ENCODE data around the gene RASGRP2.

RASGRP2 gene

DNA sequence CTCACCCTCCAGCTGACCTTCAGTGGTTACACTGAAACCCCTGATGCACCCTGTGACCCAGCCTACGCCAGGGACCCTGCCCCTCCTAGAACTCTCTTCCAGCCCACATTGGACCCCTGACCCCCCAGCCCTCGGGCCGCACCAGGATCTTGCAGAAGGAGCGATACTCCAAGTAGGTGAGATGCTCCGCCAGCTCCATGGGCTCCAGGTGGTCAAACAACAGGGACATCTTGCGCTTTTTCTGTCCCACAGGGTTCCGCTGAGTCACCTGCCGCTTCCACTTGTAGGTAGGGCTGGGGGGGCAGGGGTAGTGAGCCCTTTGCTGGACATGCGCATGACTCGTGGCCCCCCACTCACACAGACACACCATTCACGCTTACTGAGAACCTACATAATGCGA lies 4.1 kb downstream of the RASGRP2 start:
- ATAC-seq, result no peak

DNA sequence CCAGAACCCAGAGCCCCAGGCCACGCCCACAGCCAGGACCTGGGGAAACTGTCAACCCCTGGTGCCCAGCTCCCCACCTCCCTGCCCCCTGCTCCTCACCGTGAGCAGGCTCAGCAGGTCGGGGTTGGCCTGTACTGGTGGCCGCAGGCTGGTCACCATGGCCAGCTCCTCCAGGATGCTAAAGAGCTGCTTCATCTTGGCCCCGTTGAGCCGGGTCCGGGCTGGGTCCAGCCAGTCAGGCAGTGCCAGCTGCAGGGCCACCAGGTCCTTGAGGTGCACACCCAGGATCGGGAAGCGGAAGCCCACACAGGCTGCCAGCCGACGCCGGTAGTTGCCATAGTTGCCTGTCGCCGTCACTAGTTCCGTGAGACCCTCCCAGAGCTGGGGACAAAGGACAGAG lies 7.3 kb downstream of the RASGRP2 start:
- ATAC-seq, result no peak

DNA sequence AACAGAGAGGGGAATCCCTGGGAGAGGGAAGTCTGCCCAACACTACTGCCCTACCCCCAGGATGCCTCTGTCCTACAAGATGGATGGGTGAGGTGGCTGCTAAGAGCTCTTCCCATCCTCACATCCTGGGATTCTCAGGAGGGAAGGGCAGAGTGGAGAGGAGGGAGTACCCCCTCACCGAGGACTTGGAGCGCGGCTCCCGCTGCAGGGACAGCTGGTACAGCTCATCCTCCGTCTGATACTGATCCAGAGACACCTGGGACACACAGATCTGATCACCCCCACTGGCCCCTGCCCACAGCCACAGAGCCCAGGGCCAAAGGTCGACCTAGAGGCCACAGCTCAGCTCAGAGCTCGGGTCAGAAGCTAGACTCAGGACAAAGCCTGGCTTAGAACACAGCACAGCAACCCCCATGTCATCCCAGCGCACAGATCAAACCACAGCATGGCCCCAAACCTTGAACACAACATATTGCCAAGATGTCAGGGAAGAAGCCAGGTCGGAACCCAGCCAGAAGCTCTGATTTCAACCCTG lies 8.2 kb downstream of the RASGRP2 start:
- no peak for ATAC-seq

DNA sequence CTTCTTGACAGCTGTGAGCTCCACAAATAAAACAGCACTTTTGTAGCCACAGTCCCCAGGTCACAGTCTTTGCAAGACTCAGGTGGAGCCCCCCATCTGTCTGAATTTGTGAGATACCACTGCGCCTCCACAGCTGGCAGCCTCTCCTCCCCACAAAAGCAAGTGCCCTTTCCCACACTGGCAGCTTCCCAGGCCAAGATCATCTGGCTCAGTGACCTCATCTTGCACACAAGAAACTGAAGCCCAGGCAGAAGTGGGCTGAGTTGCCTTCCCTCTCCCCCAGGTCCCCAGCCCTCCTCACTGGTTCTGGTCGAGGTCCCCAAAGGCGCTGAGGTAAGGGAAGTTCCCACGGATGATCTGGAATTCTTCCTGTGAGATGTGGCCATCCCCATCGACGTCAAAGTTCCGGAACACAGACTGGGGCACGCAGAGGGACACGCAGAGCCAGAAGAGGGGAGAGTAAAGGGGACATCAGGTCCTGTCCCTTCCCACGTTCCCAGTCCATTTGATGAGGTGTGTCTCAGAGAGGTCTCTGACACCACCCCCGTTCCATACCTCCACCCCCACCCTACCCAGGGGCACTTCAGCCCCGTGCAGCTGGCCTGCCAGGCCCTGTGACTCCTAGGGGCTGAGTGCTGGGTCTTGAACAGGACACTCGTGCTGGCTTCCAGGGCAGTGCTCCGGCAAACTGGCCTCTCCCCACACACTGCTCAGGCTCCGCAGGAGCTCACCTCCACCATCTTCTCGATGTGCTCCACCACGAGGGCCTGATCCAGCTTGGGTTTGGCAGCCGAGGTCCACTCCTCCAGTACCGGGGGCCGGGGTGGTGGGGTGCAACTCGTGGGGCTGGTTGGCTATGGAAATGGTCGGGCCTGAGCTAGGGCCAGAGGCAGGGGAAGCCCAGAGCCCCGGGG lies 8.9 kb downstream of the RASGRP2 start:
- no peak for ATAC-seq

DNA sequence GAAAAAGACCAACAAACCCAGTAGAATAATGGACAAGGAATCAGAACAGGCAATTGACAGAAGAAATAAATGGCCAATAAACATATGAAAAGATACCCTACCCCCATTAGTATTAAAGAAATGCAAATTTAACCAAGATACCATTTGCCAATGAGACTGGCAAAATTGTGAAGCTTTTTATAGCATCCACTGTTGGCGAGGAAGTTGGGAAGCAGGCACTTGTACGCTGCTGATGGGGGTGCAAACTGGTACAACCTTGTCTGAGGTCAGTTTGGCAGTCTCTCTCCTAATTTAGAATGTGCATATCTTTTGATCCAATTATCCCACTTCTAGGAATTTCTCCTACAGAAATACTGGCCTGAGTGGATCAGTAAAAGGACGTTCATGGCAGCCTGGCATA lies 12.3 kb downstream of the RASGRP2 start:
- no peak for ATAC-seq

DNA sequence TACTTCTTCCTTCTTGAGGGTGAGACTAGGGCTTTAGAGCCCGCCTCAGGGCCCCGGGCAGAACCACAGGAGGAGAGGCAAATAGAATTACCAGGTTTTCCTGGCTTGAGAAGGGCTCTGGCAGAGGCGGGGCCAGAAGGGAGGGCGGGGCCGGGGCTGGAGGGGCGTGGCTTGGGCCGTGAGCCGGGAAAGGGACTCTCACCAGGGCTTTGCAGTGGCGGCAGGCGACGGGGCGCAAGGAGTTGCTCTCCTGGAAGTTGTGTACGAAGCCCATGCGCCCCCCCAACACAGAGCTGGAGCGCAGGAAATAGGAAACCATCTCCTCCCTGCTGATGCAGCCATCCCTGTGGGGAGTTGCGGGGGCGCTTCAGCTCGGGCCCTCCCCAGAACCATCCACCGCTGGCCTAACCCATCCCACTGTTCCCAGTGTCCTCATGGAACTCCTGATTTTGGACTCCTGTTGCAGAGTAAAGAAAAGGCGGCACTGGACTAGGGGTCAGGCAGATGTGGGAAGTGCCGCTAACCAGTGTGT lies 14.0 kb downstream of the RASGRP2 start:
- ATAC-seq, result no peak

DNA sequence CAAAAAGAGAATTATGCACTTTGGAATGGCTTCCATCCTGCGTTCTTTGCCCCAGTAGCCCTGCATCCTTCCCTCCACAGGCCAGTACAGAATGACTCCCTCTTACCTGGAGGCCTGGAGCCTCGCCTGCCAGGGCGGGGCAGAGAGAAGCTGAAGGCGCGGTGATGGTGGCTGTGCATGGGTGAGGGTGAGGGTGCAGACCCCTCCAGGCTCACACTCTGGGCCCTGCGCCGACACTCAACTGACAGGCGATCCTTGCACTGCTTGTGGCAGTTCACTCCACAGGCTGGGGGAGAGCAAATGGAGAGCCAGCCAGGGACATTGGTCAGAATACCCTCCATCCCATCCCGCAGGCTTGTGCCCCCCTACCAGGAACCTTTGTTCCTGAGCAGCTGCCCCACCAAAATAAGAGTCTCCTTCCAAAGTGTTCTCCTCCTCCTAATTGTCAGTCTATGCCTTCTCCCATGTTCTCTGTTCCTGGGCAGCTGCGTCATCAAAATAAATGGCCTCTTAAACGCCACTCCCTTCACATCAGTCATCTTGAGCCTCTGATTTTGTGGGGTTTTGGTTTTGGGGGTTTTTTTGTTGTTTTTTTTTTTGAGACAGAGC lies 15.1 kb downstream of the RASGRP2 start:
- no peak for ATAC-seq

DNA sequence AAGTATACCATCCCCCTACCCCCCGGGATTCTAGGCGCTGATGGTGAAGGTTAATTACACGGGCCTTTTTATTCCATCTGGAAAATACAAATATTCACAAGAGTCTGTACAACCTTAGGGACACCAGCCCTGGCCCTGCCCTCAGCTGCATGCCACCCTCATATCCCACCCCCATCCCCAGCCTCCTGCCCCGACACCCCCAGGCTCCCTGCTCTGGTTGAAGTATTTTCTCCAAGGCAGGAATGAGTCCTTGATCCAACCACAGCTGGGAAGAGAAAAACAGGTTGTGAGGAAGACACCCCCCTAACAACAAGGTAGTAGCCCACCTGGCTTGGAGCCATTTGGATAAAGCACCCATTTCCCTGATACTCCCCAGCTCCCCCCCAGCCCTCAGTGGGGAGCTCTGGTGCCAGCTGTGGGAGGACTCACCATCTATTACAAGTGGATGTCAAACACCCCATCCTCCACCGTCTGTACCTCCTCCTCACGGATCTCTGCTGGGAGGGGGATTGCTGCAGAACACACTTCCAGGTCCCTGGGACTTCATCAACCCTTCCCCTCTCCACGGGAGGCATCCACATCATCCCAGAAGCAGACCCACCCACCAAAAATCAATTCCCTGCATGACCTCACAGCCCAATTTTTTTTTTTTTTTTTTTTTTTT lies 16.9 kb downstream of the RASGRP2 start:
- no peak for ATAC-seq

DNA sequence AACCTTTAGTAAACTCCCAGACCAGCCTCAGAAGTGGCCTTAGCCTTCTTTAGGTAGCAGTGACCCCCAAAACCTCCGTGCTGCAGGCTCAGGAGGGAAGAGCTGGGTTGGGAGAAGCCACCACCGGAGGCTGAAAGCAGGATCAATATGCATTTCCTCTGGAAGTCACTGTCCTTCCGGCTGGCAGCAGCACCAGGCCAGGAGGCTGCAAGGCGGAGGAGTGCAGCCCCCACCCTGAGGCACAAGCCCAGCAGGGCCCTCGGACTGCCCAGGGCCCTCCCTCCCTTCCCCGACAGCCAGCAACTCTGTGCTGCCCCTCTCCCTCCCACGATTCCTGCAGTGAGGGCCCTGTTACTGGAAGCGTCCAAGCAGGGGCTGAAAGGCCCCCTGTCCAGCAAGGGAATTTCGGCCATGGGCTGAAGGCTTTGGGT lies 17.7 kb downstream of the RASGRP2 start:
- ATAC-seq, result no peak

DNA sequence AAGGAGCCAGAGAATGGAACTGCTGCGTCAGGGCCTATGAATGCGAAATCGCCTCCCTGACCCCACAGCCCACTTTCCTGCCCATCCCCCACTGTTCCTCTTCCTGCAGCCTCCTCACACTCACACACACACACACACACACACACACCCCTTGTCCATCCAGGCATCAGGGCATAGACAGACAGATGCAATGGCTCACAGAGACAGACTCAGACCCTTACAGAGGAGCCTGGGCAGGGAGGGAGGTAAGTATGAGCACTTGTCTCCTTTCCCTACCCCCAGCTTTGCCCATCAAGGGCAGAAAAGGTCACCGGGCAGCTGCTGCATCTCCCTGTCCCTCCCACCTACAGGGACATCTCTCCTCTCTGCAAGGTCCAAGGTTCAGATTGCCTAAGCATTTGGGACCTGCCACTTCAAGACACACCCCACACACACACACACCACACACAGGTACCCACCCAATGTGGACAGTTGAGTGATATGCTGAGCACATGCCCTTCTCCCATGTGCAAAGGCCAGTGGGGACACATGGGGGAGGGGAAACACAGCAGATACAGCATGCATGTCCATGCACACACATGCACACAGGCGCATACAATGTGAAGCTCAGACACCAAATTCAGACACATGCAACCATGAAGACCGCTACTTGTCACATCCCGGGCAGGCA lies 18.9 kb downstream of the RASGRP2 start:
- no peak for ATAC-seq

DNA sequence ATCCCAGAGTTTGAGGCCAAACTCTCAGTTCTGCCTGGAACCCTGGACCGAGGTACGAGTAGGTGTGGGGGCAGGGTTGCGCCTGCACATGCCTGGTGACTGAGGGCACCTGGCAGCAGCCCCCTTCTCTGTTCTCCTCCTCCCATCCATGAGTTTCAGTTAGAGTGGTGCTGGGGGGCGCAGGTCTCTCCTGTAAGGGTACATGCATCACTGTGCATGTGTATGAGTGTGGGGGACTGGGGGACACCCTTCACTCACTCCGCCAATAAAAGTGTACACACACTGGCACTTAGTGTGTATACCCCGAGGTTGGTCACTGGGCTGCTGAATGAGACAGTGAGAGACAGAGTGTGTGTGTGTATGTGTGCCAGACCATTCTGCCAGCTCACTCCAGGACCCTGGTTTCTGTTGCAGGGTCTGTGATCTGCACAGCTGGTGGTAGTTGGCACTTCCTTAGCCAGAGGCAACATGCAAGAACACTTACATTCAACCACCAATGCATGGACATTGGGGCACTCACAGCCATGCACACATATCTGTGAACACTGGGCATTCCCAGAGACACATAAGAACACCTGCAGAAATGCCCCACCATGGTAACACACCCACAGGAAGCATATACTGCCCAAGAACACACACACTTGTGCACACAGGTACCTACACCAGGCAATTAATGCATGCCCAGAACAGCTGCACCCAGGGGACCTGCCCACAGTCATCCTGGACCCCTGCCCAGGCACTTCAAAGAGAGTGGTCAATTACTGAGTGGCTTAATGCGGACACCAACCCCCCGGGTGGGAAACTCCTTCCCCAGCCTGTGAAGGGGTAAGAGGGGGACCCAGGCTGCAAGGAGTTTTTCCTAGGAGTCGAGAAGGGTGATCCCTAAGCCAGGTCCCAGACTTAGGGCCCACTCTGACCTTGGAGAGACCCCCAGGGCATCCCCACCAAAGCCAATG lies 19.8 kb downstream of the RASGRP2 start:
- ATAC-seq, result no peak

DNA sequence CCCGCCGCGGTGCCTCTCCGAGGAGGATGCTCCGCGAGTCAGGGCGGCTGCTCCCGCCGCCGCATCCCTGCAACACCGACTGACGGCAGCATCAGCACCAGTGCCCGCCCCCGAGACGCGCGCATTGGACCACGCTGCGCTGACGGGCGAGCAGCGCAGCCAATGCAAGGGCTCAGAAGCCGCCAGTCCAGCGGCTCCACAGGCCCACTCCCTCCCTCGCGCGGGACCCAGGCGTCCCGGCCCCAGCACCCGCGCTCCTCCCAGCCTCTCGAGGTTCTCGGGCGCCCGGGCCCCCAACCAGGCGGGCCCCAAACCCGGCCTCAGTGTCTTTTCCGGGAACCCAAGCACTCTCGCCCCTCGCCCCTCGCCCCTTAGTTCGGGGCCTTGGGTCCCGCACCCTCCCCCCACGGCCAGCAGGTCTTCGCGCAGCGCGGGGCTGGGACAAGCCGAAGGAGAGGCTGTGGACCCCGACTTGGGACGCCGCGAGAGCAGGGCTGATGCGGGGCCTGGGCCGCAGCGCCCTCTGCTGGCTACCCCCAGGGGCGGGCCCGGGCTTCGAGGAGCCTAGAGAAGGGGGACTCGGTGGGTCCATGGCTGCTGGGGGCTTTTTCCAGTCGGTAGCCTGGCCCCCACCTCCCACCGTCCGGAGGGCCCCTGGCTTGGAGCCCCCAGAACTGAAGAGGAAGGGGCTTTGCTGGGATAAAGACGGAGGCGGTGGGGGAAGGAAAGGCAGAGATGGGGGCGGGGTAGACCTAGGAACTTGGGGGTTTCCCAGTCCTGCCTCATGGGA lies 20.6 kb downstream of the RASGRP2 start, which contains the start of gene NRXN2:
Gene NRXN2 (minus strand): TSS at position 81 of the 790 bp plus-strand sequence. CDS start 9,498 bp downstream, outside the sequence.
- peak; percentile 98 to 99 for ATAC-seq

DNA sequence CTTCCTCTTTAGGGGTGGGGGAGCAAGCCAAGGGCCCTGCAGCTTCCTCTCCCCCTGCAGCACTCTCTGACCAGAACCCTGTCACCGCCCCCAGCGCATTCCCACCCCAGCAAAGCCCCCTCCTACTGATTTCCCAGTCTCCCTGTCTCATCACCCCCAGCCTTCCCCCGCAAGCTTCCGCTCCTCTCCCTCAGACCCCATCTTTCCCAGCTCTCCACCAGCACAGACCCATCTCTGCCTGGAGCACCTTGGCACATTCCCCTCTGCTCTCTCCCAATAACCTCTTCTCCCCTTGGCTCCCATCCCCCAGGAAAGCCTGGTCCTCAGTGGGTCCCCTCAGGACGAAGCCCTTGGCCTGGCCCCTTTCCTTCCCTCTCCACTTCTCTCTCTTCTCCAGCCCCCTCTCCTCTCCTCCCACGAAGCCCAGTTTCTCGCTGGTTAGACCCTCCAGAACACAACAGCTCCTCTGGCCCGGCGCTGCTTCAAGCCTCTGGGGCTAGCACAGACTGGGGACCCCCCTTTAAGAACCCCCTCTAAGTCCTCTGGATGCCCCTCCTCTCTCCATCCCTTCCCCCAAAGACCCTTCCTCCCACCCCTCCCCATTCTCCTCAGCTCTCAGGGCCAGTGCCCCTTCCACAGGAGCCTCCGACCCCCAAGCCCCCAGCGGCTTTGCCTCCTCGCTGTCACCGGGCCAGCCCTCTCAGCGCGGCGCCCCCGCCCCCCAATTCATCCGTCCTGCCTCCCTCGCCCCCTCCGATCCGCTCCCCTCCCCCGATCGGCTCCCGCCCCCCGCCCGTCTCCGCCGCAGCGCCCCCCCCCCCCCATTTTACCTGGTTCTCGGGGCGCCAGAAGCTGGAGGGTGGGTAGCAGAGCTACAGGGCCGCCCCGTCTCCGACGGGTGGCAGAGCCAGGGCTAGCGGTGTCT lies 21.5 kb downstream of the RASGRP2 start:
- ATAC-seq, result no peak

DNA sequence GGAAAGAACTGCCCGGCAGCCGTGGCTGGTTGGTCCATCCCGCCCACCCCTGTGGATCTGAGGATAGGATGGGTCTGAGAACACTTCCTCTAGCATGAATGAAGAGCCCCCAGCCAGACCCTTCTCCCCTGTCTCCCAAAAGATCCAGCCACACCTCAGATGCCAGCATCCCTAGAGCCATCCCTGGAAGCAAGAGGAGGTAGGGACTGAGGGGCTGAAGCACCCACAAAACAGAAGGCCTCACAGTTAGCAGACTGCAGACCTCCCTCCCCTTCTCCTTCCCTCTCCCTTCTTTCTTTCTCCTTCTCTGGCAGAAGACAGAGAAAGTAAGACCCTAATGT lies 22.6 kb downstream of the RASGRP2 start:
- no peak for ATAC-seq

DNA sequence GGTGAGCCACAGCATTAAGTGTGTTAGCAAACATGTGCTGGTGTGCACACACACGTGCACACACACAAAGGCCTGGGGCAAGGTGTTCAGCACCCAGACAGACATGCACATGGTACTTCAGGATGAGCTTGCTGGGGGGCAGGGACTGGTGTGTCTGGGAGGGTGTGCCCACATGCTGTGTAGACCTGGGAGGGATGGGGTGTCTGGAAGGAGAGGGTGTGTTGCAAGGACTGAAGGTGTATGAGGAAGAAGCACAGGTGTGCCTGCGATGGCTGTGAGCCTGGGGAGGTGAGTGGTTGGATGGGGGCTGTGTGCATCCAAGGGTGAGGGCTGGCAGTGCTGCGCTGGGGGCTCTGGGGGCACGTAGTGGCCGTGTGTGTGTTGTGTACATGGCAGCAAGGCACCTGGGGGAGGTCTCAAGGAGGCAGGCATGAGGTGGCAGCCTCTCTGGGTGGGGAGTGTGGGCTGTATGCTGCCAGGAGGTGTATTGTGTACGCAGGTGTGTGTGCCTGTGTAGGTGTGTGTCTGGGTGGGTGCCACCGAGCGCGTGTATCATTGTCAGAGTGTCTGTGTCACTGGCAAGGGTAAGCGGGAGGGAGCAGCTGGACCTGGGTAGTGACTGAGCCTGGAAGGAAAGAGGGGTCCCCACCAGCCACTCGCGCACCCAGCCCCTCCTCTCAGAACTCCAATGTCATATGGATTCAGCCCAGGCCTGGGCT lies 23.1 kb downstream of the RASGRP2 start:
- ATAC-seq, result no peak

DNA sequence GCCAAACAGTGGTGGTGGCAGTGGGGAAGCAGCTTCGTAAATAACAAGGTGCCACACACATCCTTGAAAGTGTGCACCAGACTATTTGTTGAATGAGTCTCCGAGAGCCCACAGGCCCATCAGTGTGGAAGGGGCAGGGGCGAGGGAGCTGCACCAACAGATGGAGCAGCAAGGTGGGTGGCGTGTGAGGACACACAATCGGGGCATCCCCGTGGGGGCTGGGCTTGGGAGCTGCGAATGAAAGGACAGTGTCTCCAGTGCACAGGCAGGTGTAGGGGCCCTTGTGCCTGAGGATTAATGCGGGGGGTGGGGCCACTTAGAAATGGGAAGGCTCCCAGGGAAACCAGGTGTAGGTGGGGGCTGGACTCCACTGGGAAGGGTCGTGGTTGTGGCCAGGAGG lies 23.8 kb downstream of the RASGRP2 start:
- ATAC-seq, result no peak

DNA sequence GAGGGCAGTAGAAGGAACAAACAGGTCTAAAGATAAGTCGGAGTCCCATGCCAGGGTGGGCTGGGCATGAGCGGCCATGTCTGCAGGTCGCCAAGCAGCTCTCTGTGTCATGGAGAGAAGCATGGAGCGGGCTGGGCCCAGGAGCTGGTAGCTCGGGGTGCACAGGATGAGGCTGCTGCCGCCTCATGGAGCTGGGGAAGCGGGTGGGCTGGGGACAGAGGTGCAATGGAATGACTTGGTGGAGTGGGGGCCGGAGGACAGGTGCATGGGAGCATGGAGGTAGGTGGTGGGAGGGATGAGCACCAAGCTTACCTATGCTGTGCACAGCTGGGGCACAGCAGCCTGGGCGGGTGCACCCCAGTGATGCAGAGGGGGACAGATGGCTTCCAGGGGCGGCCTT lies 24.5 kb downstream of the RASGRP2 start:
- ATAC-seq, result no peak

DNA sequence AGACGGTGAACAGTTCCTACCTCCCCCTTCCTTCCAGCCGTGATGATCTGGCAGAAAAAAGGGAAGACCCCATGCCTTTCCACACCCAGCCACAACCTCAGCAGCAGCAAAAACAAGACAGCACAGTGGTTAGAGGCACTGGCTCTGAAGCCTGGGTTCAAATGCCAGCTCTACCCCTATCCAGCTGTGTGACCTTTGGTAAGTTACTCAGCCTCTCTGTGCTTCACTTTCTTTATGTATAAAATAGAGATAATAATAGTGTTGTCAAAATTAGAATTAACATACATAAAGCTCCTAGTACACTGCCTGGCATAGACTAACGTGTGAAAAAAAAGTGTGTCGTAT lies 25.2 kb downstream of the RASGRP2 start:
- ATAC-seq, result no peak

All from activated CD4-positive, CD25-positive, alpha-beta regulatory T cell treated with anti-CD3 and anti-CD28 coated beads, Interleukin-2, amount 50 U/mL, for 24 hours (primary cell).